Right lobe of liver (tissue), 6 donors: ENCODE data around the gene POC1B. TPM values are rescaled to one million over a fixed set of nuclear protein-coding genes. Genes with fewer than 3 reads are reported as not detected.

Source experiments
- ATAC-seq, 4 donors: fragments of 200-7000 bp; cut with Tn5 transposase; one replicate each; pipeline ENCODE4 v1.9.1; 2020; ENCODE audit warnings: mild to moderate bottlenecking in 4 of 4, moderate library complexity in 4 of 4
- DNase-seq, 3 donors: peaks; one replicate each; pipeline ENCODE4 v3.0.0-alpha.2; 2020
- H3K27ac ChIP-seq, 3 donors: fragments of 200-600 bp; one replicate each; pipeline ENCODE4 v1.8.0; 2022
- H3K27me3 ChIP-seq, 2 donors: fragments of 200-600 bp; one replicate each; pipeline ENCODE4 v1.8.0; 2022
- H3K36me3 ChIP-seq, 4 donors: fragments of 200-600 bp; sonication (generic) in 1 of 4; one replicate each; pipeline versions ENCODE4 v1.5.1 to v1.8.0; 2017 to 2022; ENCODE audit warnings: control low read depth in 1 of 4
- H3K4me1 ChIP-seq, 4 donors: fragments of 200-600 bp; sonication (generic) in 1 of 4; one replicate each; pipeline versions ENCODE4 v1.5.1 to v1.8.0; 2017 to 2022; ENCODE audit warnings: control low read depth in 1 of 4
- H3K4me3 ChIP-seq, 3 donors: fragments of 200-600 bp; one replicate each; pipeline ENCODE4 v1.8.0; 2022
- H3K9me3 ChIP-seq, 4 donors: fragments of 200-600 bp; sonication (generic) in 1 of 4; one replicate each; pipeline versions ENCODE4 v1.5.1 to v1.8.0; 2017 to 2022; ENCODE audit warnings: control low read depth in 1 of 4
- CTCF ChIP-seq, 4 donors: fragments of 200-600 bp in 3 of 4; fragments of 450-650 bp in 1 of 4; IDR thresholded peaks; one replicate each; pipeline versions ENCODE4 v1.5.1 to v1.8.0; 2016 to 2022; ENCODE audit warnings: antibody characterized with exemption in 4 of 4, mild to moderate bottlenecking in 2 of 4
- POLR2A ChIP-seq: fragments of 450-650 bp; IDR thresholded peaks from one replicate; pipeline ENCODE4 v1.6.1; 2017; ENCODE audit warnings: antibody characterized with exemption, mild to moderate bottlenecking
- WGBS: methylation state at CpG from one replicate; pipeline ENCODE4 v1.1.6; 2018; ENCODE audit warnings: low coverage, low lambda C conversion rate; ENCODE audit not compliant: insufficient coverage; ENCODE audit errors: missing lambda C conversion rate; 5-methylcytosine and 5-hydroxymethylcytosine counted together
- intact Hi-C, 2 donors: fragments of 100-400 bp; cut with DNase I; formaldehyde crosslinking; loops; one replicate each; pipeline versions ENCODE4 v1.11.2 to v1.14.1; 2022
- total RNA-seq, 6 experiments: library from RNA; depleted of rRNA in 2 of 6; stranded (reverse); fragments of >200 nt in 2 of 6; fragmentation: NEBNext Ultra II Directional in 3 of 6; extraction: Animal tissue kit (Norgen Biotek cat#: 25700) in 3 of 6; gene quantifications; one replicate each; pipeline versions ENCODE4 v1.1.0 to v1.2.4, GENCODE V29; 2016 to 2023
- donor health status: DM: no; HTN: yes; CAD: no.
- donor health status: DM: no; HTN: no; CAD: no.
- donor health status: DM: no; HTN: no; CAD: no.
- donor health status: DM: no; HTN: yes; CAD: no.
- donor health status: DM: no; HTN: yes; CAD: no.

The POC1B gene
- total RNA-seq, 6 experiments from 2014 or later = 5.3 to 14.5 (median 6.9) TPM

- intact Hi-C loops = loop anchor here in 1 of 2 donors (10.0 kb wide), 1 partner anchor 48 kb away; the partner anchor contains the start of genes GALNT4 and POC1B
- WGBS = 29% methylated on average over 4 of the region's 4 CpGs
- peak; percentile 30 to 68 (median 49) for ATAC-seq
- Histone ChIP-seq H3K27ac (no peak overlapping the region), H3K27me3 (no peaks in the 10 kb centered on the region), H3K4me1 (peaks cover 0 to 13% (median 4%) of the 10 kb centered on the region in 4 donors), H3K4me3 (no peak overlapping the region), H3K9me3 (no peaks in the 10 kb centered on the region), H3K36me3 (no peaks in the 10 kb centered on the region)
- no peak for TF ChIP-seq CTCF (IDR thresholded peaks at IDR 0.05)
- TF ChIP-seq POLR2A = no peak
- no peak for DNase-seq
Measured at GRCh38 chr12:89476904-89477595, 48.8 kb downstream of the POC1B start.

- ATAC-seq = no peak
- no peak for TF ChIP-seq POLR2A
- no peak for TF ChIP-seq CTCF (IDR thresholded peaks at IDR 0.05)
- intact Hi-C loops = loop anchor here in 1 of 2 donors (10.0 kb wide), 1 partner anchor 49 kb away; the partner anchor contains the start of genes GALNT4 and POC1B
Measured at GRCh38 chr12:89476232-89476631, 49.6 kb downstream of the POC1B start.

GRCh38 chr12:89475203-89475990 lies 50.5 kb downstream of the POC1B start:
- Histone ChIP-seq H3K4me1 (peaks cover 0 to 13% (median 4%) of the 10 kb centered on the region in 4 donors), H3K27ac (no peak overlapping the region), H3K27me3 (no peaks in the 10 kb centered on the region), H3K36me3 (no peaks in the 10 kb centered on the region), H3K9me3 (no peaks in the 10 kb centered on the region), H3K4me3 (no peak overlapping the region)
- ATAC-seq (no peak), DNase-seq (no peak)
- no peak for TF ChIP-seq POLR2A
- no peak for TF ChIP-seq CTCF (IDR thresholded peaks at IDR 0.05)
- intact Hi-C loops = loop anchor here in 1 of 2 donors (10.0 kb wide), 1 partner anchor 49 kb away; the partner anchor contains the start of genes GALNT4 and POC1B
- WGBS = 90% methylated on average over 4 of the region's 6 CpGs

More at GRCh38 chr12:89476232-89476631, 49.6 kb downstream of the POC1B start:
- 87% methylated on average over 3 of the region's 3 CpGs for WGBS
- H3K9me3 ChIP-seq = no peaks in the 10 kb centered on the region
- no peaks in the 10 kb centered on the region for H3K36me3 ChIP-seq
- H3K27me3 ChIP-seq = no peaks in the 10 kb centered on the region
- no peak overlapping the region for H3K4me3 ChIP-seq
- no peak for DNase-seq
- no peak overlapping the region for H3K27ac ChIP-seq
- peaks cover 0 to 13% (median 4%) of the 10 kb centered on the region in 4 donors for H3K4me1 ChIP-seq

- WGBS = 8% methylated on average over 1 of the region's 1 CpG
- H3K27ac ChIP-seq = no peak overlapping the region
- H3K36me3 ChIP-seq = no peaks in the 10 kb centered on the region
- no peak for ATAC-seq
- no peak overlapping the region for H3K4me3 ChIP-seq
- no peaks in the 10 kb centered on the region for H3K9me3 ChIP-seq
- intact Hi-C loops = loop anchor here in 1 of 2 donors (10.0 kb wide), 1 partner anchor 50 kb away; the partner anchor contains the start of genes GALNT4 and POC1B
- DNase-seq = no peak
- no peak for TF ChIP-seq POLR2A
- TF ChIP-seq CTCF (IDR thresholded peaks at IDR 0.05) = no peak
- H3K27me3 ChIP-seq = no peaks in the 10 kb centered on the region
- peaks cover 0 to 13% (median 4%) of the 10 kb centered on the region in 4 donors for H3K4me1 ChIP-seq
Measured at GRCh38 chr12:89474615-89475014, 51.2 kb downstream of the POC1B start.
